Sigmoid colon (tissue), 3 donors: ENCODE data around the gene MINK1.

ENCODE experiments used
- POLR2A ChIP-seq, 2 donors: fragments of 450-650 bp; IDR thresholded peaks; one replicate each; pipeline ENCODE4 v1.6.1; 2016; ENCODE audit warnings: antibody characterized with exemption in 2 of 2, mild to moderate bottlenecking in 2 of 2, moderate library complexity in 2 of 2
- TF ChIP-seq, protein P1 (sequence below), 4 experiments: fragments of 450-650 bp in 3 of 4; fragments of 200-600 bp in 1 of 4; IDR thresholded peaks; one replicate each; pipeline ENCODE4 v1.5.1; 2016 to 2019; ENCODE audit warnings: antibody characterized with exemption in 4 of 4, mild to moderate bottlenecking in 3 of 4, moderate library complexity in 2 of 4

DNA sequence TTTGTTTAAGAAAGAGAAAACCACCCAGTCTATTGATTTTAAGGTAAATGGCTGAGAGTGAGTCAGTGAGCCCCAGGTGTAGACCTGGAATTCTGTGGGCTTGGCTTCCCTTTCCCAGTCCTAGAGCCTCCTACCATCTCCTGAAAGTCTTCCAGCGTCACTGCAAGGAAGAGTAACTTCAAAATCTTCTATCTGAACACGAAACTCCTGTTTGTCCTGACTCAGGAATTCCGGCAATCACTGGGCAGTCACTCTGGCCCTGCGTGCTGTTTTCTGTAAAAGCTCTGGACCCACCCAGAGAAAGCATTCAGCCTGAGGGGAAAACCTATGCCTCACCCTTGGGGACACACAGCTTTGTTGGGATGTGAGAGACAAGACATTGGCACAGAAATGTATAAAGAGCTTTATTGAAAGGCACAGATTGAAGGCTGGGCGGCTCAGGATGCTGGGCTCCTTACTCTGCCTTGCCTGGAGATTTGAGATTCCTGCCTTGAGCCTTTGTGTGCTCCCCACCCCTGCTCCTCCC is 15.9 kb downstream of the MINK1 start:
- TF ChIP-seq, protein P1, sequence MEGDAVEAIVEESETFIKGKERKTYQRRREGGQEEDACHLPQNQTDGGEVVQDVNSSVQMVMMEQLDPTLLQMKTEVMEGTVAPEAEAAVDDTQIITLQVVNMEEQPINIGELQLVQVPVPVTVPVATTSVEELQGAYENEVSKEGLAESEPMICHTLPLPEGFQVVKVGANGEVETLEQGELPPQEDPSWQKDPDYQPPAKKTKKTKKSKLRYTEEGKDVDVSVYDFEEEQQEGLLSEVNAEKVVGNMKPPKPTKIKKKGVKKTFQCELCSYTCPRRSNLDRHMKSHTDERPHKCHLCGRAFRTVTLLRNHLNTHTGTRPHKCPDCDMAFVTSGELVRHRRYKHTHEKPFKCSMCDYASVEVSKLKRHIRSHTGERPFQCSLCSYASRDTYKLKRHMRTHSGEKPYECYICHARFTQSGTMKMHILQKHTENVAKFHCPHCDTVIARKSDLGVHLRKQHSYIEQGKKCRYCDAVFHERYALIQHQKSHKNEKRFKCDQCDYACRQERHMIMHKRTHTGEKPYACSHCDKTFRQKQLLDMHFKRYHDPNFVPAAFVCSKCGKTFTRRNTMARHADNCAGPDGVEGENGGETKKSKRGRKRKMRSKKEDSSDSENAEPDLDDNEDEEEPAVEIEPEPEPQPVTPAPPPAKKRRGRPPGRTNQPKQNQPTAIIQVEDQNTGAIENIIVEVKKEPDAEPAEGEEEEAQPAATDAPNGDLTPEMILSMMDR (IDR thresholded peaks at IDR 0.05), result no peak
- no peak for TF ChIP-seq POLR2A (IDR thresholded peaks at IDR 0.05)
